AG10803 (cell line): ENCODE data around the gene ST7L.

ENCODE experiments used
- DNase-seq: peaks from one replicate; pipeline ENCODE4 v3.0.0; 2010; ENCODE audit warnings: low read depth
- H3K4me3 ChIP-seq: 2 replicates; pipeline ENCODE4 v1.5.1; 2011; ENCODE audit warnings: mild to moderate bottlenecking, low read length, control low read depth
- CTCF ChIP-seq: conservative IDR thresholded peaks from 2 replicates; pipeline ENCODE4 v1.5.1; 2011; ENCODE audit warnings: mild to moderate bottlenecking, low read length, control low read depth, inconsistent platforms

The ST7L gene

DNA sequence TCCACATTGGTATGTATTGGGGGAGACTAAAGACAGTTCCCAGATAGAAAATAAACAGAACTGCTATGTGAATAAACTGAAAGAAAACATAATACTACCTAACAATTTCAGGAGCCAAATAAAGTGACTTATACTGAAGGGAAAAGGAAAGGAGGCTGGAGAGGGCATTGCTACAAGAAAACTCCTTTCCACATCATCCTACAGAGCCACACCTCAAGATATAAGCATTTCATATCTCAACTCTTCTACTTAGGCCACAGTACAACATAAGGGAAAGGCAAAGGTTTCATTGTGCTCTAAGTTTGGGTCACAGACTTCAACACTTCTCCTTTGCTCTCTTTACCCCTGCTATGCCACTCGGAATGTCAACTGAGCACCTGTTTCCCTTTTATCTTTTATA lies 54.9 kb downstream of the ST7L start:
- no peak for TF ChIP-seq CTCF
- no peak for DNase-seq

GRCh38 chr1:112563341-112563740 lies 55.6 kb downstream of the ST7L start:
- TF ChIP-seq CTCF: no peak

More for the DNA sequence above, 54.9 kb downstream of the ST7L start:
- no peak overlapping the region for H3K4me3 ChIP-seq

GRCh38 chr1:112558634-112559033 lies 60.3 kb downstream of the ST7L start:
- no peak for DNase-seq
- no peak for TF ChIP-seq CTCF
- no peak overlapping the region for H3K4me3 ChIP-seq

More at GRCh38 chr1:112563341-112563740, 55.6 kb downstream of the ST7L start:
- no peak for DNase-seq
- H3K4me3 ChIP-seq: no peak overlapping the region

DNA sequence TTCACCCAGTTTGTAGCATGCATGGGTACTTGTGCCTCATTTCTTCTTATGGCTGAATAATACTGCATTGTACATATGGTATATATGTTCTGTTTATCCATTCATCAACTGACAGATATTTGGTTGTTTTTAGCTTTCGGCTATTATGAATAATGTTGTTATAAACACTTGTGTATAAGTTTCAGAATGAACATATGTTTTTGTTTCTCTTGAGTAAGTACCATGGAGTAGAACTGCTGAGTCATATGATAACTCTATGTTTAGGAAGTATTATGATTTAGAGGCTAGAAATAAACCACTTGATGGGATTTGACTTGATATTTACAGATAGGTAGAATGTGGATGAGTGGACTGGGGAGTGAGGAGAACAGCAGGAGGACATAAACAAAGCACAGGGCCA lies 61.6 kb downstream of the ST7L start:
- DNase-seq: peak; percentile 20
- H3K4me3 ChIP-seq: no peak overlapping the region
- TF ChIP-seq CTCF: no peak

- no peak overlapping the region for H3K4me3 ChIP-seq
- no peak for DNase-seq
- TF ChIP-seq CTCF: no peak
Measured at GRCh38 chr1:112554411-112554810, 64.5 kb downstream of the ST7L start.

DNA sequence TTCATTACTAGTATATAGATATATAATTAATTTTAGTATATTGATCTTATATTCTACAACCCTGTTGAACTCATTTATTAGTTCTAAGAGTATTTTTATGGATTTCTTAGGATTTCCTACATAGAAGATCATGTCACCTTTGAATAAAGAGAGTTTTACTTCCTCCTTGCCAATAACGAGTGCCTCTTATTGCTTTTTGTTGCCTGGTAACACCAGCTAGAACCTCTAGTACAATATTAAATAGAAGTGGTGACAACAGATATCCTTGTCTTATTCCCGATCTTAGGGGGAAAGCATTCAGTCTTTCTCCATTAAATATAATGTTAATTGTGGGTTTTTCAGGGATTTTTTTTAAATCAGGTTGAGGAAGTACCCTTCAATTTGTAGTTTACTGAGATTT lies 69.4 kb downstream of the ST7L start:
- H3K4me3 ChIP-seq: no peak overlapping the region
- no peak for DNase-seq
- TF ChIP-seq CTCF: no peak

GRCh38 chr1:112548547-112548946 lies 70.4 kb downstream of the ST7L start:
- no peak overlapping the region for H3K4me3 ChIP-seq

More at GRCh38 chr1:112548547-112548946, 70.4 kb downstream of the ST7L start:
- DNase-seq: no peak
- TF ChIP-seq CTCF: no peak
